Stimulated activated CD4-positive, alpha-beta T cell treated with anti-CD3 and anti-CD28 coated beads, Interleukin-1b, Interleukin-23, amount 100 ng/mL, for 48 hours (primary cell): Measurements from ENCODE around the gene TRIM34.
"Not testable (repeated sequence)": the region's sequence is repeated elsewhere in the genome, so short reads cannot be mapped to it uniquely, and the experiment has no call there.

Experiments
- DNase-seq: peaks from one replicate; pipeline ENCODE4 v3.0.0-alpha.2; 2020

TRIM34 gene, protein sequence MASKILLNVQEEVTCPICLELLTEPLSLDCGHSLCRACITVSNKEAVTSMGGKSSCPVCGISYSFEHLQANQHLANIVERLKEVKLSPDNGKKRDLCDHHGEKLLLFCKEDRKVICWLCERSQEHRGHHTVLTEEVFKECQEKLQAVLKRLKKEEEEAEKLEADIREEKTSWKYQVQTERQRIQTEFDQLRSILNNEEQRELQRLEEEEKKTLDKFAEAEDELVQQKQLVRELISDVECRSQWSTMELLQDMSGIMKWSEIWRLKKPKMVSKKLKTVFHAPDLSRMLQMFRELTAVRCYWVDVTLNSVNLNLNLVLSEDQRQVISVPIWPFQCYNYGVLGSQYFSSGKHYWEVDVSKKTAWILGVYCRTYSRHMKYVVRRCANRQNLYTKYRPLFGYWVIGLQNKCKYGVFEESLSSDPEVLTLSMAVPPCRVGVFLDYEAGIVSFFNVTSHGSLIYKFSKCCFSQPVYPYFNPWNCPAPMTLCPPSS

DNA sequence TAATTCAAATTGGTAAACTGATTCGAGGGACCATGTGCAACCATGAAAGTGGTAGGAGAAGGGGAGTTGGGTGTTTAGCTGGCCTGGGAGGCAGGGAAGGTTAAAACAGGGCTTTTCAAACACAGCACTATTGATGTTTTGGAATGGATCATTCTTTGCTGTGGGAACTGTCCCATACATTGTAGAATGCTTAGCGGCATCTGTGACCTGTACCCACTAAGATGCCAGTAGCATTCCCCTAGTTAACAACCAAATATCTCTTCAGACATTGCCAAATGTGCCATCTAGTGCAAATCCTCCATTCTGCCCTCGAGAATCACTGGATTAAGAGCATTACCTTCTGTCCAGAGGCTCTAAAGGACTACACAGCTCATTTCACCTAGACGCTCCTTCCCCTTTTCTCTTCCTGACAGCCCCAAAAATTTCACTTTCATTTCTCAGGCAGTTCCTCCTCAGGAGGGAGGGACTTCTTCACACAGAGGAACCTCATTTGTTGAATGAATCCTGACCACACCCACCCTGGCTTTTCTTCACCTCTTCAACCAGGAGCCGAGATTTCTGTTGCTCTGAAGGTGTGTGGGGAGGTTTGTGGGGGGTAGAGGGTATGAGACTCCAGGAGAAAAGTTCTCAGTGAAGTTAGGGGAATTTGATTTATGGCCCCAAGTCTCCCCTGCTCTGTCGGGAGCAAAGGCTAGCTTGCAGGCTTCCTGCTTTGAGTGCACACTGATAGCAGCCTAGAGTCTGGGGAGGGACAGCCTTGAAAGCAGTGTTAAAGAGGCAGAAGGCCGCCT lies at the start of gene TRIM34:
TRIM34 (plus strand) TSS at position 513 of the 791 bp plus-strand sequence. CDS start 7,331 bp downstream, outside the sequence.
- peak; percentile 52 for DNase-seq

DNA sequence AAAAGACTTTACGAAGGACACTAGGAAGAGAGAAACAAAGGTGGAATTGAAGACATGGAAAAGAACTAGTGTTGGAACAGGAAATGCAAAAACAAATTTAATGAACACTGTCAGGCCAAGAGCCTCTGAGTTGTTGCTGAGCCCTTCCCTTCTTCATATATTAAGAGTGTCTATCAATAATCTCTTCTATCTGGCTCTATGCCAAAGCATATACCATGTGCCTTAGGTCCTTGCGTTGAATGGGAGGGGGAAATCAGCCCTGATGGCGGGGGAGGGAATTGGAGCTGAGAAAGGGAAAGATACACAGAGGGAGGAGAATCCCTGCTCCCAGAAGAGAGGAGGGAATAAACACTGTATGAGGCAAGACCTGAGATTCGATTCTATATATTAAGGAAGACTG lies 49.6 kb upstream of the TRIM34 start:
- DNase-seq, result no peak

DNA sequence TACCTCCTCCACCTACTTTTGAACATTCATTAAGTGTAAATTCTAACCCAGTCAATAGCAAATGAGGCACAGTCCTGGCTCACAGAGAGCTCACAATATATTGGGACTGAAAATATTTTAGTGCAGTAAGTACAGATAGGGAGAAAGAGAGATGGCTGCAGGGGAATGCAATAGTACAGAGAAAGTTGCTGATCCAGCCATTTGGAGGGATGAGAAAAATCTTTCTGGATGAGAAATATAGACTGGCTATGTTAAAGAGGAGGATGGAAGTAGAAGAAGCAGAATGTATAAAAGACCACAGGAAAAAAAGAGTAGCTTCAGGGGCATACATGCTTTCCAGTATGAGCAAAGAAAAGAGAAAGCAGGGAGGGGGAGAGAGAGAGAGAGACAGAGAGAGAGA lies 47.7 kb upstream of the TRIM34 start:
- no peak for DNase-seq

DNA sequence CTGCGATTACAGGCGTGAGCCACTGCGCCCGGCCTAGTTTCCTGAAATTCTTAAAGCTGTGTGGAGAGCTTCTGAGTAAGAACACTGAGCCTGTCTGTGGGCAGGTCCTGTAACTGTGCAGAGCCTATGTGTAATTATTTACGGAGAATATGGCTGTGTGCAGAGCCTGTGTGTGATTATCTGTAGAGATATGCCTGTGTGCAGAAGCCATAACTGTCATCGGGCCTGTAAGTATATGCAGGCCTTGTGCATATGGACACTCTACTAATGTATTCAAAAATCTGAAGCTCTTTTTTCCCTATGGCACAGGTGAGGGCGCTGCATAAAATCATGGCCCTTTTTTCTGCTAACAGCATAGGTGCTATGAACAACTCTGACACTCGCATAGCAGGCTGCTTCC lies 44.2 kb upstream of the TRIM34 start, which contains the start of gene OR52B6:
OR52B6 (plus strand) TSS at position 301 of the 400 bp plus-strand sequence; CDS start at position 301, 0 bp downstream.
- DNase-seq, result no peak

DNA sequence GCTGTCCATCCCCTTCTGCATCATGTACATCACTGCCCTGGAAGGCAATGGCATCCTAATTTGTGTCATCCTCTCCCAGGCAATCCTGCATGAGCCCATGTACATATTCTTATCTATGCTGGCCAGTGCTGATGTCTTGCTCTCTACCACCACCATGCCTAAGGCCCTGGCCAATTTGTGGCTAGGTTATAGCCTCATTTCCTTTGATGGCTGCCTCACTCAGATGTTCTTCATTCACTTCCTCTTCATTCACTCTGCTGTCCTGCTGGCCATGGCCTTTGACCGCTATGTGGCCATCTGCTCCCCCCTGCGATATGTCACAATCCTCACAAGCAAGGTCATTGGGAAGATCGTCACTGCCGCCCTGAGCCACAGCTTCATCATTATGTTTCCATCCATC lies 43.8 kb upstream of the TRIM34 start:
- DNase-seq, result no peak

DNA sequence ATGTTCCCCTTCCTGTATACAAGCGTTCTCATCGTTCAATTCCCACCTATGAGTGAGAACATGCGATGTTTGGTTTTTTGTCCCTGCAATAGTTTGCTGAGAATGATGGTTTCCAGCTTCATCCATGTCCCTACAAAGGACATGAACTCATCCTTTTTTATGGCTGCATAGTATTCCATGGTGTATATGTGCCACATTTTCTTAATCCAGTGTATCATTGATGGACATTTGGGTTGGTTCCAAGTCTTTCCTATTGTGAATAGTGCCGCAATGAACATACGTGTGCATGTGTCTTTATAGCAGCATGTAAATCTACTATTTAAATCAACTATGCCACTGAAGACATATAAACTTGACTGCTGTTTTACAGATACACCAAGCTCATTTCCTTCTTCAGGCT lies 40.3 kb upstream of the TRIM34 start:
- not testable (repeated sequence) for DNase-seq

DNA sequence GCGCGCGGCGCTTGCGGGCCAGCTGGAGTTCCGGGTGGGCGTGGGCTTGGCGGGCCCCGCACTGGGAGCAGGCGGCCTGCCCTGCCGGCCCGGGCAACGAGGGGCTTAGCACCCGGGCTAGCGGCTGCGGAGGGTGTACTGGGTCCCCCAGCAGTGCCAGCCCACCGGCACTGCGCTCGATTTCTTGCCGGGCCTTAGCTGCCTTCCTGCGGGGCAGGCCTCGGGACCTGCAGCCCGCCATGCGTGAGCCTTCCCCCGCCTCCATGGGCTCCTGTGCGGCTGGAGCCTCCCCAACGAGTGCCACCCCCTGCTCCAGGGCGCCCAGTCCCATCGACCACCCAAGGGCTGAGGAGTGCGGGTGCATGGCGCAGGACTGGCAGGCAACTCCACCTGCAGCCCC lies 34.9 kb upstream of the TRIM34 start:
- not testable (repeated sequence) for DNase-seq

DNA sequence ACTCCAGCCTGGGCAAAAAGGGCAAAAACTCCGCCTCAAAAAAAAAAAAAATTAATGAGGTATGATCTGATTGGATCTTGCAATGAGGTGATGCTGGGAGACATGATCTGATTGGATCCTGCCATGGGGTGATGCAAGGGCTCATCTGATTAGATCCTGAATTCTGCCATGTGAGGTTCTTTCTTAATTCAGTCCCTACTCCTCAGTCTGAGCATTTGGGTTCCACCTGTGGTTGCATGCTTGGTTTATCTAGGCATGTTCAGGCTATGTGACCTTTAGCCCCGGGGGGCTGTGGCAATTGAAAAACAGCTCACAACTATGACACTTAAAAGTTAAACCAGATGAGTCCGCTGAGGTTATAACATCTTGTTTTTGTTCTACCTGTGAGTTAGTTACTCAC lies 33.2 kb upstream of the TRIM34 start:
- DNase-seq, result no peak

DNA sequence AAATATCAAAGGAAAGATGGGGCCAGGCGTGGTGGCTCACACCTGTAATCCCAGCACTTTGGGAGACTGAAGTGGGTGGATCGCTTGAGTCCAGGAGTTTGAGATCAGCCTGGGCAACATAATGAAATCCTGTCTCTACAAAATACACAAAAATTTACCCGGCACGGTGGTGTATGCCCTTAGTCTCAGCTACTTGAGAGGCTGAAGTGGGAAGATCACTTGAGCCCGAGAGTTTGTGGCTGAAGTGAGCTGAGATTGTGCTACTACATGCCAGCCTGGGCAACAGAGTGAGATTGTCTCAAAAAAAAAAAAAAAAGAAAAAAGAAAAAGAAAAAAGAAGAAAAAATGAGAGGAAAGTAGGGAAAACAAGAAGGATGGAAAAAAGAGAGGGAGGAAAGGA lies 32.2 kb upstream of the TRIM34 start:
- no peak for DNase-seq

DNA sequence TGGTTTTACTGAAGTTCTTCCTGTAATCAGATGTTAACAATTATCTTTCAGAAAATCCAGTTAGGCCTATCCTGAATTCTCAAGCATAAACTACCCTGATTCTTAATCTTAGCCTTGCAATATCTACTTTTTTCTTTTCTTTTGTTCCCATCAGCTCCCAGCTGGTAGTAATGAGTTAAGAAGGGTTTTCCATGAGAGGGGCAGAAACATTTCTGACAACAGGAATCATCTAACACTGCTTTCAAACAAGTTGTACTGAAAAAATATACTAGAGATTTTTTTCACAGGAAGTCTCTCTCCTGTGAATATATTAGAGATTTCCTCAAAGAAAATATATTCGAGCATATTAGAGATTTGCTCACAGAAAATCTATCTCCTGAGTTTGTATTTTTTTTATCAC lies 31.7 kb upstream of the TRIM34 start:
- DNase-seq, result no peak

DNA sequence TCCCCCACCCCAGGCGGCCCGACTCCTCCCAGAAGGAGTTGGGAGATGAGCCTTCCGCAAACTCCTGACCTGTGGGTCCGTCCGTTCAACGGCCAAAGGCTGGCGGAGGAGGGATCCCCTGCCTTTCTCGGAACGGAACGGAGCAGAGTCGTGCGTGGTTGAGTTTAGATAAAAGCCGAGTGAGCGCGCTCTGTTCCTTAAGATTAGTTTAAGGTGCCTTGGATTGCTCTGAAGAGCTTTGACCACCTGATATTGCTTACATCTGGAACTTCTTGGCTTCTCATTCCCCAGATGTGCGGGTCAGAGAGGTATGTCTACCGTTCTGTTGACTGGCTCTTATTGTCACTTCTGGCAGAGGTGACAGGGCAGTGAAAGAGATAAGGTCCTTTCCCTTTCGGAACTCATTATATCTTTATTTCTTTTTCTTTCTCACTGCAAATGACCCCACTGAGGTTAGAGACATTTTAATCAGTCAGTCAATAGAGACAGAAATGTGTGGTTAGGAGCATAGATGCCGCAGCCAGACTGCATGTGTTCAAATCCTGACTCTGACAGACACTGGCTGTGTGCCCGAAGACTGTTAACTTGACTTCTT lies 28.1 kb upstream of the TRIM34 start, which contains the start of gene TRIM6:
TRIM6 (plus strand) TSS at position 31 of the 595 bp plus-strand sequence; CDS start at position 292, 261 bp downstream.
- no peak for DNase-seq

DNA sequence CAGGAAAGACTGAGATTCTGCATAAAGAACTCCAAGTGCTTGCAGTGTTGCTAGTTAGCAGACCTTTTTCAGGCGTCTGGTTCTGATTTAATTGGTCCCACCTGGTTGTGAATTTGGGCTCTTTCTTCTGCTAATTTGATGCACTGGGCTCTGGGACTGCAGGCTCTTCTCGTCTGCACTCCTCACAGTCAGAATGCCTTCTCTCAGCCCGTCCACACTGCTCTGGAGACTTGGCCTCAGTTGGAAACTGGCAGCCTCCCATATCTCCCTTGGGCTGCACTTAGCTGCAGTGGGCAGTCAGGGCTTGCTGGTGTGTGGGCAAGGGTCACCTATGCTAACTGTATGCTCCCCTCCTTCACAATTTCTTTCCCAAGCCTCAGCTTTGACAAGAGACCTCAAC lies 26.8 kb upstream of the TRIM34 start:
- no peak for DNase-seq

DNA sequence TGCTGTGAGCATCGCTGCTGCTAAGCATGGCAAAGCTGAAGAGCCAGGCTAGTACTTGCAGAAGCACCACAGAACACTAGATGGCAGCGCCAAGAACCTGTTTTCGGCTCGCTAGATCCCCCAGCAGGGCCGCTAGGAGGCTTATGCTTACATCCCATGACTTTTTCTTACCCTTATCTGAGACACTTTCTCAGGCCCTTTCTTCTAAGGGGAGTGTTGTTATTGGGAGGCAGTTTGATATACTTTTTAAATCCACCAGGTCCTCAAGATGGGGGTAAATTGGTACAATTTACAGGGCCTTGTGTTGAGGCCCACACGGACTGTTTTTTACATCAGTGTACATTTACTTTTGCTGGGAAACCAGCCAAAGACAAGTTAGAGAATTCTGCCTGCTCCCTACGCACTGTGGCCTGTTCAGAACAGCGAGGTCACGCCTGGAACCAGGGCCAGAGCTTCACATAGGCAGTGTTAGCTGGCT lies 24.4 kb upstream of the TRIM34 start:
- peak; percentile 58 for DNase-seq

DNA sequence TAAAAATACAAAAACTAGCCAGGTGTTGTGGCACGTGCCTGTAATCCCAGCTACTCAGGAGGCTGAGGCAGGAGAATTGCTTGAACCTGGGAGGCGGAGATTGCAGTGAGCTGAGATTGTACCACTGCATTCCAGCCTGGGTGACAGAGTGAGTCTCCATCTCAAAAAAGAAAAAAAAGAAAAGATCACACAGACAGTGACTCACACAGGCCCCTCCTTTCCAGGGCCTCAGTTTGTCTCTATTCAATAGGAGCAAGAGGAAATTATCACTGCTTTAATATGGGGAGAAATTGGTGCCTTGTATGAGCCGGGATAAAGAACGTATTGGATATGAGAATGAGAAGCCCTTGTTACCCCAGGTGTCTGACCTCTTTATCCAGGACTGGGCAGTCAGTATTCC lies 22.0 kb upstream of the TRIM34 start:
- not testable (repeated sequence) for DNase-seq

DNA sequence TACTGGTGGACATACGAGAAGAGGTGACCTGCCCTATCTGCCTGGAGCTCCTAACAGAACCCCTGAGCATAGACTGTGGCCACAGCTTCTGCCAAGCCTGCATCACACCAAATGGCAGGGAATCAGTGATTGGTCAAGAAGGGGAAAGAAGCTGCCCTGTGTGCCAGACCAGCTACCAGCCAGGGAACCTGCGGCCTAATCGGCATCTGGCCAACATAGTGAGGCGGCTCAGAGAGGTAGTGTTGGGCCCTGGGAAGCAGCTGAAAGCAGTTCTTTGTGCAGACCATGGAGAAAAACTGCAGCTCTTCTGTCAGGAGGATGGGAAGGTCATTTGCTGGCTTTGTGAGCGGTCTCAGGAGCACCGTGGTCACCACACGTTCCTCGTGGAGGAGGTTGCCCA lies 21.5 kb upstream of the TRIM34 start:
- DNase-seq, result no peak

DNA sequence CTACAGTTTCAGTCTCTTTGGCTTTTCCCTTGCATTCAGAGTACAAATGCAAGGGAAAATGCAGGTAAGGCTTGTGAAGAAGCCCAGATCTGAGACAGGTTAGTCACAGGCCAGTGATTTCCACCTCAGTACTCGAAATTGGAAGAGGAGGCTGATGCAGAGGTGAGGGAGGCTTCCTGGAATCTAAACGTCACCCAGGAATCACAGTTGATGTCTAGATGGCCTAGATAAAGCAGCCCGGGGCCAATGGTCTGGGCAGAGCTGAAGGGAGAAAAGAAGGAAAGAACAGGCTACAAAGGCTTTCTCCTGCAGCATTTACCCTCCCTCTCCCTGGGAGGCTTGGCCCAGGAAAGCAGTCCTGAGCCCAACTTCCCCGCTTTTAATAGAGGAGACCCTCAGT lies 19.9 kb upstream of the TRIM34 start:
- no peak for DNase-seq

DNA sequence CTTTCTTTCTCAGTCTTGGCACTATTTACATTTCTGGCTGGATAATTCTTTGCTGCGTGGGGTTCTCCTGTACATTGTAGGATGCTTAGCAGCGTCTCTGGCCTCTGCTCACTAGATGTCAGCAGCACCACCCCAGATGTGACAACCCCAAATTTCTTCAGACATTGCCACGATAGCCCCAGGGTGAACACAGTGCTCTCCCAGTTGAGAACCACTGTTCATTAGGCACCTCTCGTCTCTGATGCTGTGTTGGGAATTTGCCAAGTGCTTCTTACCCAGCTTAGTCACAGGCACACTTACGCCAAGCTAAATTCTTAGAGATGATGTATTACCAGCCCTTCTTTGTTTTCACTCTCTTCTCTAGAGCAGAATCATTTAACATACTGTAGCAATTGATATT lies 19.0 kb upstream of the TRIM34 start:
- DNase-seq, result no peak

DNA sequence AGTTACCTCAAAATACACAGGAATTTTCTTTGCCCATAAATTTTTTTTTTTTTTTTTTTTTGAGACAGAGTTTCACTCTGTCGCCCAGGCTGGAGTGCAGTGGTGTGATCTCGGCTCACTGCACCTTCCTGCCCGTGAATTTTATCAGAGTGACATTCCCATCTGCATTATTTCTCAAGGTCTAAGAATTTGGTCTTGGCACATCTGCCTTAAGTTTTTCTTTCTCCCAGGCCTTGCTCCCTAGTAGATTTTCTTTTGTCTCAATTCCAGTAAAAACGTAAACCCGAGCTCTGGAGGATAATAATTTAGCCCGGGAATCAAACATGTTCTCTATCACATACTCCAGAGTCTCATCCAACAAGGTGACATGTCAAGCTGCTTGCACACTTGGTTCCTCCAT lies 16.0 kb upstream of the TRIM34 start:
- no peak for DNase-seq

DNA sequence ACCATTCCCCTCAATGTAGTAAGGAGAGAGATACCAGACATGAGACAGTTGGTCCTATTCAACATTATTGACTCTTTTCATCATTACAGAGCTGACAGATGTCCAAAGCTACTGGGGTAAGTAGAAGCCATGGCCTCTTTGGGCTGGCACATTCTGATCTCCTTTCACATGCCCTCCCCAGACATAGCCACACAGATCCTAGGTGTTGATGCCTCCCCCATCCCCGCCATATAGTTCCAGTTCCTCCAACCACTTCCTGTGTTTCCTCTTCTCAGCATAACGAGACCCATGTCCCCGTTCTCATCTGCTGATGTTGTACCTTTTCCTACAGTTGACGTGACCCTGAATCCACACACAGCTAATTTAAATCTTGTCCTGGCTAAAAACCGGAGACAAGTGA lies 14.4 kb upstream of the TRIM34 start:
- no peak for DNase-seq

DNA sequence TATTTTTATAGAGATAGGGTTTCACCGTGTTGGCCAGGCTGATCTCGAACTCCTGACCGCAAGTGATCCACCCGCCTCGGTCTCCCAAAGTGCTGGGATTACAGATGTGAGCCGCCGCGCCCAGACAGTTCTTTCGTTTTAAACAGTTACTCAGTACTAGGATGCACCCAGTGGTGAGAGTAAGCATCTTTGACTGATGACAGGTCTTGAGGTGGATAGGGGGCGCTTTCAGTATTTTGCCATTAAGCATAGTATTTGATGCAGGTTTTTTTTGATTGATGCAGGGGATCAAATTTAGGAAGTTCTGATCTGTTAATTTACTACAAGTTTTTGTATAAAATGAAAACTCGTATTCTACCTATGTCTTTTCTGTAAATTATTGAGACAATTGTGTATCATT lies 13.2 kb upstream of the TRIM34 start:
- no peak for DNase-seq

DNA sequence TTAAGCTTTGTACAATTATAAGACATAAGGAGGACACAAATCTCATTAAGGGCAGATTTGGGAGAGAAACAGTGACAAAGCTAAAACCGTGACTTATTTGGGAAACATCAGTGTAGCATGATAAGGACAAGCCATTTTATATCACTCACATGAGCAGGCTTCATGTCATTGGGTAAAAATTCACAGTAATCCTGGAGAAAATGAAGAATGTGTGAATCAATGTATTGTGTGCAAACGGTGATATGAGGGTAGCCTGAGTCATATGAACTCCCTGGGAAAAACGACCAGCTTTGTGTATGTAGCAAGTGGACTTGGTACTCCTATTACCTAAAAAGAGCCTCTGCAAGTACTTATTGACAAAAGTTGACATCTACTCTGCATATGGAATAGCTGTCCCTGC lies 6.0 kb upstream of the TRIM34 start:
- no peak for DNase-seq

DNA sequence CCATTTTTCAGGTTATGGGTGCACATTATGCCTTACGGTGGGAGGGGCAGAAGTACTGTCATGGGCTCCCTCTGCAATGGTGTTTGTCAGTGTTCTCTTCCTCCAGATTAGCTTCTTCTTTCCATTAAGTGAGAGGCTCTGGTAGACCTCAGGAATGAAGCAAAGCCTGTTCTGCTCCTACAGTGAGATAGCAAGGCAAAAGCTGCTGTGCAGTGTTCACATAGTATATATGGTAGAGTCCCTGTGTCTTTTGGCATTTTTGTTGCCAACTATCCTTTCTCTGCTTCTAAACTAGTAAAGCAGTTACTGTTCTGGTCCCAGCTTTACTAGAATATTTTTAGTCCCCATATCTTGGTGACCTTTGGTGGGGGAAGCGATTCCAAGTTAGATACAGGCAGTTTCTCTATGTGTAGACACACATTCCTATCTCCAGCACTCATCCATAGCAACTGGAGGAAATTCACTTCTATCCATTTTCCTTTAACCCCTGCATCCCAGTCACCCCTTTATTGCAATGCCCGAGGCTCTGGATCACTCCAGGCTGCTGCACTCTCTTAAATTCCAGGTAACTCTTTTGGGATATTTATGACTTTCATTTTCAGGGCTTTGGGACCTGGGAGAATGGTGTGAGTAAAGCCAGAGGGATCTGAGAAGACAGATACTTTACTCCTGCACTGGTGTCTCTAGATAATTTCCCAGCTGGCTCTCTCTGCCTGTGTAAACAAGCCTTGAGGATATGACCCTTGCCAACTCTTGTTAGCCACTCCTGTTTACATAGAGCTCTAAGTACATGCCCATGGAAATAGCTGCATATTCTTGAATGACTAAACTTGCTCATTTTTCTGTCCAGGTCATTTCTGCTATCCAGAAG lies 3.9 kb upstream of the TRIM34 start:
- DNase-seq, result no peak
